ENCODE measurements around the gene EEF1G.

Gene EEF1G

DNA sequence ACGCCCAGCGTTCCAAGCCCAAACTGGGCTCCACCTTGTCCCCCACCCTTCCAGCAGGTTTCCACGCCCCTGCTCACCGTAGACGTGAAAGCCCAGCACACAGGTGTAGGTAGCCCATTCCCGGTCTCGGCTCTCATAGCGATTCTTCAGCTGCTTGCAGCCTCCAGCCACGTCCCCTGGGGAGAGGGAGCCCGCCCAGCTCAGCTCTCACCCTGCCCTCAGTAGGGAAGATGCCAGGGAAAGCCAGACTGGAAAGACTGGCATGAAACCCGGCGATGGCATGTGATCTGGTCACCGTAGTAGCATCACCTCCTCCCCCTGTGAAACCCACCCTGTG lies 29.3 kb upstream of the EEF1G start:
- Histone ChIP-seq H3K27me3 (ENCODE audit: control insufficient read depth in 1 of 2, insufficient read depth in 1 of 2, low read length in 2 of 2) (no peaks in the 10 kb centered on the region), H3K79me1 (replicated peaks; ENCODE audit: low read length, poor library complexity, severe bottlenecking) (peaks cover 4% of the 10 kb centered on the region), H3K36me3 (ENCODE audit: control insufficient read depth in 1 of 2, insufficient read depth in 2 of 2, low read depth in 1 of 2, low read length in 2 of 2) (peaks cover 39 to 60% of the 10 kb centered on the region in 2 experiments), H3K27ac (ENCODE audit: low read length, poor library complexity, severe bottlenecking) (no peak overlapping the region), H2AK5ac (ENCODE audit: low read length, severe bottlenecking) (no peak overlapping the region), H4K8ac (ENCODE audit: low read length) (no peak overlapping the region), H3K9me3 (ENCODE audit: control insufficient read depth, low read length) (no peaks in the 10 kb centered on the region), H2BK120ac (ENCODE audit: low read depth, low read length) (no peak overlapping the region), H3K4me1 (ENCODE audit: control insufficient read depth, insufficient read depth, low read depth, low read length) (peaks cover 17% of the 10 kb centered on the region), H3K4ac (ENCODE audit: low read depth in 1 of 2, low read length in 2 of 2) (peak overlapping the region in 1 of 2 experiments; percentile 32), H4K91ac (ENCODE audit: low read length) (no peak overlapping the region), H3K18ac (ENCODE audit: low read depth in 1 of 2, low read length in 2 of 2) (no peak overlapping the region), H2BK12ac (ENCODE audit: low read length in 2 of 2) (no peak overlapping the region), H2BK5ac (ENCODE audit: low read depth, low read length, poor library complexity, severe bottlenecking) (no peak overlapping the region), H2BK15ac (ENCODE audit: low read depth, poor library complexity, severe bottlenecking) (peak overlapping the region; percentile 33), H3K23ac (ENCODE audit: low read length in 2 of 2) (no peak overlapping the region), H3K4me2 (ENCODE audit: low read length, poor library complexity, severe bottlenecking) (no peak overlapping the region), H3K4me3 (ENCODE audit: insufficient read depth in 1 of 2, low read depth in 1 of 2, low read length in 2 of 2) (peak overlapping the region in 1 of 2 experiments; percentile 93), H3K9ac (ENCODE audit: low read length) (peak overlapping the region; percentile 97), H2AFZ (ENCODE audit: low read depth, low read length) (no peak overlapping the region), H3K14ac (ENCODE audit: low read length in 2 of 2) (no peak overlapping the region)
- no peak for DNase-seq
- 83% methylated on average over 13 of the region's 13 CpGs for WGBS

DNA sequence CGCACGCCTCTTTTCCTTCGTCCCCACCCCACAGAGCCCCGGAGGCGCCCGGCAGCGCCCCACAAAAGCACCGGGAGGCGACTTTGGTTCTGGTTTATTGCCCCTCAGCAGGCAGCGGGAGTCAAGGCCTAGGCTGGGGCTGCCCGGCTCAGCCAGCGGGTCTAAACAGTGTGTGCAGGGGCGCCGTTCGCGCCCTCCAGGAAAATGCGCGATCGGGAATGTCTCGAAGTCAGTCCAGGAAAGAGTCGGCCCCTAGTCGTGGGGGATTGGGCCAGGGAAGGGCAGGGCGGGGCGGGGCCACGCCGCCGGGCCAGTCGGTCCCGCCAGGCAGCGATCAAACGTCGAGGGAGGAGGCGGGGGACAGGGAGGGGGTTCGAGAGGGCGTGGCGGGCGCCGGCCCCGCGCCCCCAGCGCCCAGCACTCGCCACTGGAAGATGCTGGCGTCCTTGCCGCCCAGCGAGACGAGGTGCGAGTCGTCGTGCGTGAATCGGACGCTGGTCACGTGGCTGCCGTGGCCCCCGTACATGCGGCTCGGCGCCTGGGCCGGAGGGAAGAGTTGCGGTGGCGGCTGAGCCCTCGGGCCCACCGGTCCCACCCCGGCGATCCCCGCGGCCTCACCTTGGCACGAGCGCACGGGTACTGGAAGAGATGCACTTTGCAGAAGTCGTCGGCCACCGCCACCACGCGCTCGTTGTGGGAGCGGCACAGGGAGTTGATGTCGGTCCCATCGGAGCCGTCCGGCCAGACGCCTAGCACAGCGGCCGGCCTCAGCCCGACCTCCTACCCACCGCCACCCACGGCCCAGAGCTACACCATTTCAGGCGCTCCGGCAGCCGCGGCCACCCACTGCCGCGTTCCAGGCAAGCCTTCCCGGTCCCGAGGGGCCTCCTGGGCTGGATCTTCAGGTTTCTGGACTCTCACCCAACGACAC lies 28.7 kb upstream of the EEF1G start:
- no peak overlapping the region for H2AK5ac ChIP-seq (ENCODE audit: low read length, severe bottlenecking)
- peak overlapping the region; percentile 55 for H2AFZ ChIP-seq (ENCODE audit: low read depth, low read length)
- H3K36me3 ChIP-seq (ENCODE audit: control insufficient read depth in 1 of 2, insufficient read depth in 2 of 2, low read depth in 1 of 2, low read length in 2 of 2): peaks cover 41 to 60% of the 10 kb centered on the region in 2 experiments
- H2BK15ac ChIP-seq (ENCODE audit: low read depth, poor library complexity, severe bottlenecking): peak overlapping the region; percentile 73
- H4K91ac ChIP-seq (ENCODE audit: low read length): peak overlapping the region; percentile 91
- H3K4me3 ChIP-seq (ENCODE audit: insufficient read depth in 1 of 2, low read depth in 1 of 2, low read length in 2 of 2): peak overlapping the region; percentile 52 to 93
- H4K8ac ChIP-seq (ENCODE audit: low read length): peak overlapping the region; percentile 91
- 16% methylated on average over 85 of the region's 96 CpGs for WGBS
- peak overlapping the region; percentile 88 to 96 for H3K18ac ChIP-seq (ENCODE audit: low read depth in 1 of 2, low read length in 2 of 2)
- H3K9me3 ChIP-seq (ENCODE audit: control insufficient read depth, low read length): no peaks in the 10 kb centered on the region
- peak overlapping the region in 1 of 2 experiments; percentile 53 for H3K14ac ChIP-seq (ENCODE audit: low read length in 2 of 2)
- H3K4me1 ChIP-seq (ENCODE audit: control insufficient read depth, insufficient read depth, low read depth, low read length): peaks cover 17% of the 10 kb centered on the region
- no peak overlapping the region for H2BK5ac ChIP-seq (ENCODE audit: low read depth, low read length, poor library complexity, severe bottlenecking)
- peak overlapping the region; percentile 90 for H3K27ac ChIP-seq (ENCODE audit: low read length, poor library complexity, severe bottlenecking)
- no peak for DNase-seq
- peak overlapping the region; percentile 97 for H3K9ac ChIP-seq (ENCODE audit: low read length)
- peaks cover 2% of the 10 kb centered on the region for H3K79me1 ChIP-seq (replicated peaks; ENCODE audit: low read length, poor library complexity, severe bottlenecking)
- H2BK120ac ChIP-seq (ENCODE audit: low read depth, low read length): peak overlapping the region; percentile 40
- H3K23ac ChIP-seq (ENCODE audit: low read length in 2 of 2): no peak overlapping the region
- no peaks in the 10 kb centered on the region for H3K27me3 ChIP-seq (ENCODE audit: control insufficient read depth in 1 of 2, insufficient read depth in 1 of 2, low read length in 2 of 2)
- H3K4ac ChIP-seq (ENCODE audit: low read depth in 1 of 2, low read length in 2 of 2): peak overlapping the region in 1 of 2 experiments; percentile 82
- peak overlapping the region; percentile 83 for H3K4me2 ChIP-seq (ENCODE audit: low read length, poor library complexity, severe bottlenecking)
- H2BK12ac ChIP-seq (ENCODE audit: low read length in 2 of 2): peak overlapping the region in 1 of 2 experiments; percentile 90

DNA sequence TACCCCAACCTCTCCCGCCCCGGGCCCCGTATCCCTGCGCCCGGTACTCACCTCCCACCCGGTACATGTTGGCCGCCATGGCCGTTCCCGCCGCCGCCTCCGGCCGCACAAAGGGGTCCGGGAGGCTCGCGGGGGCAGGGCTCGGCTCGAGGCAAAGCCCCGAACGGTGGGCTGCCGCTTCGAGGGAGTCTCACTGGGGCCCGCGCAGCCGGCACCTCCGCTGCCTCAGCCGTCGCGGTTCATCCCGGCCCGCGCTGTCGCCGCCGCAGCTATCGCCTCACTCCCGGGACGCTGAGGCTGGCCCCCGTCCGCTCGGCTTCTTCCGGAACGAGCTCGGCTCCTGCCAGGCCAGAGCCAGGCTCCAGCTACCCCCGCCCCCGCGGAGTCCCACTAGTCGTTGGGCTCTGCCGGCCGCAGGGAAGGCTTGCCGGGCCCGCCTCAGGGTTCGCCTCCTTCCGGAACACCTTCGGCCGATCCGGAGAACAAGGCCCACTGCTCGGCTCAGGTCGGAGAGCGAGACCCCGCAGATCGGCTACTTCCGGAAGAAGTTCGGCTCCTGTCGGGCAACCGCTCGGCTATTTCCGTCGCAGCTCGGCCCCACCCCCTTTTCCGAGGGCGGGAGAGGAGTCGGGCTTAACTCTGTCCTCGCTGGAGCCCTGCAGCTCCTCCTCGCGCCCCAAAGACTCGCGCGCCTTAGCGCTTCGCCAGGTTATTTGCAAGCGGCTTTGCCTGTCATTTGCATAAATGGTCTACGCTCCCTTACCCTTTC lies 27.9 kb upstream of the EEF1G start, which contains the start of gene MTA2:
Gene MTA2, minus strand, starts transcription at position 494 of the 769 bp plus-strand sequence. Its CDS starts 415 bp downstream, at position 79.
- peak within 1 kb of the TSS; percentile 97 for H3K9ac ChIP-seq (ENCODE audit: low read length)
- H3K36me3 ChIP-seq (ENCODE audit: control insufficient read depth in 1 of 2, insufficient read depth in 2 of 2, low read depth in 1 of 2, low read length in 2 of 2): peaks cover 48 to 60% of the 10 kb centered on the region in 2 experiments
- H3K4me1 ChIP-seq (ENCODE audit: control insufficient read depth, insufficient read depth, low read depth, low read length): peaks cover 17% of the 10 kb centered on the region
- peak within 1 kb of the TSS; percentile 88 to 93 for H3K4me3 ChIP-seq (ENCODE audit: insufficient read depth in 1 of 2, low read depth in 1 of 2, low read length in 2 of 2)
- peak within 1 kb of the TSS; percentile 94 to 98 for H3K18ac ChIP-seq (ENCODE audit: low read depth in 1 of 2, low read length in 2 of 2)
- no peaks in the 10 kb centered on the region for H3K9me3 ChIP-seq (ENCODE audit: control insufficient read depth, low read length)
- H3K79me1 ChIP-seq (replicated peaks; ENCODE audit: low read length, poor library complexity, severe bottlenecking): peaks cover 5% of the 10 kb centered on the region
- H2BK15ac ChIP-seq (ENCODE audit: low read depth, poor library complexity, severe bottlenecking): peak within 1 kb of the TSS; percentile 73
- peak within 1 kb of the TSS; percentile 55 for H2AFZ ChIP-seq (ENCODE audit: low read depth, low read length)
- peak within 1 kb of the TSS in 1 of 2 experiments; percentile 94 for H3K14ac ChIP-seq (ENCODE audit: low read length in 2 of 2)
- peak within 1 kb of the TSS in 1 of 2 experiments; percentile 98 for H3K23ac ChIP-seq (ENCODE audit: low read length in 2 of 2)
- H2BK5ac ChIP-seq (ENCODE audit: low read depth, low read length, poor library complexity, severe bottlenecking): peak within 1 kb of the TSS; percentile 81
- under 1% methylated on average over 79 of the region's 83 CpGs for WGBS
- H3K27ac ChIP-seq (ENCODE audit: low read length, poor library complexity, severe bottlenecking): peak within 1 kb of the TSS; percentile 90
- peak; percentile 98 for DNase-seq
- H2AK5ac ChIP-seq (ENCODE audit: low read length, severe bottlenecking): no peak within 1 kb of the TSS
- peak within 1 kb of the TSS; percentile 91 for H4K8ac ChIP-seq (ENCODE audit: low read length)
- peak within 1 kb of the TSS; percentile 93 to 97 for H3K4ac ChIP-seq (ENCODE audit: low read depth in 1 of 2, low read length in 2 of 2)
- peak within 1 kb of the TSS; percentile 93 for H2BK120ac ChIP-seq (ENCODE audit: low read depth, low read length)
- peak within 1 kb of the TSS; percentile 91 for H4K91ac ChIP-seq (ENCODE audit: low read length)
- peak within 1 kb of the TSS in 1 of 2 experiments; percentile 90 for H2BK12ac ChIP-seq (ENCODE audit: low read length in 2 of 2)
- H3K27me3 ChIP-seq (ENCODE audit: control insufficient read depth in 1 of 2, insufficient read depth in 1 of 2, low read length in 2 of 2): no peaks in the 10 kb centered on the region
- H3K4me2 ChIP-seq (ENCODE audit: low read length, poor library complexity, severe bottlenecking): peak within 1 kb of the TSS; percentile 83

All from mesenchymal stem cell (in vitro differentiated cells and primary cell).